Activated CD4-positive, alpha-beta T cell treated with anti-CD3 and anti-CD28 coated beads, Interleukin-2, Interleukin-4, amounts not matched to agents 100 ng/mL and 50 ng/mL, durations not matched to agents 16 hours and 8 hours (primary cell): ENCODE measurements around the gene CIPC.

Experiments
- DNase-seq: peaks from one replicate; pipeline ENCODE4 v3.0.0-alpha.2; 2020; ENCODE audit warnings: low spot score

CIPC gene

GRCh38 chr14:77071938-77072388 lies 26.1 kb upstream of the CIPC start:
- DNase-seq, result no peak

- no peak for DNase-seq
Measured at GRCh38 chr14:77074969-77075368, 23.1 kb upstream of the CIPC start.

DNA sequence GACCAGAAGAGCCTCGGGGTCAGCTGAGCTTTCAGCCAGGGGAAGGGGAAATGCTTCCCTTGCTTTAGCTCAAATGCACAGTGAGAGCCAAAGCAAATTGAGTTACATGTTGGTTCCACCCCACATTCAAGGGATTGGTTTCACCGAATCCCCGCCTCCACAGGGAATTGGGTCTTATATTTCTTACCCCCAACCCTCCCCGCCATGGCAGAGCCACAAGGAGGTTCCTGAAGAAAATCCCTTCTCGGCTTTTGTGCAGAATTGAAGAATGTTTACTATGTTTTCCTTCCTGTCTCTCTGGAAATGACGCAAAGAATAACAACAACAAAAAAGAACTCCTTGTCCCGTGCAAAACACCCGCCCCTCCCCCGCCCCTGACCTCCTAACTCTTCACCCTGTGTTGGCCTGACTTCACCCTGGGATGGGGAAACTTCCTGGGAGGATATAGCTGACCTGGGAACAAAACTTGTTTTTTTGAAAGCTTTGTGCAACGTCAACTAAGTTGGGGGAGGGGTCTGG lies 21.9 kb upstream of the CIPC start:
- DNase-seq, result no peak

DNA sequence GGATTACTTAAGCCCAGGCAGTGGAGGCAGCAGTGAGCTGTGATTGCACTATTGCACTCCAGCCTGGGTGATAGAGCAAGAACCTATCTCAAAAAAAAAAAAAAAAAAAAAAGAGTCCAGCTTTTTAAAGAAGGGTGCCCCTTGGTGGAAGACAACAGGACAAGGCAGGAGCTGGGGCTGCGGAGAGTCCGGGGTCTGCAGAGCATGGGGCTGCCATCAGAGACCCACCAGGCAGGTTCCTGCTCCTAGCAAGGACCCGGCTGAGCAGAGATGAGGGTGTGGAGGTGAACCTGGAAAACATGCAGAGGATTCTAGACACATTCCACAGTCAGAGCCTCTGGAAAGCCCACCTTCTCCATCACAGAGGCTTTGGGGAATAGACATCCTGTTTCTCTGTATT lies 21.0 kb upstream of the CIPC start:
- DNase-seq, result no peak

DNA sequence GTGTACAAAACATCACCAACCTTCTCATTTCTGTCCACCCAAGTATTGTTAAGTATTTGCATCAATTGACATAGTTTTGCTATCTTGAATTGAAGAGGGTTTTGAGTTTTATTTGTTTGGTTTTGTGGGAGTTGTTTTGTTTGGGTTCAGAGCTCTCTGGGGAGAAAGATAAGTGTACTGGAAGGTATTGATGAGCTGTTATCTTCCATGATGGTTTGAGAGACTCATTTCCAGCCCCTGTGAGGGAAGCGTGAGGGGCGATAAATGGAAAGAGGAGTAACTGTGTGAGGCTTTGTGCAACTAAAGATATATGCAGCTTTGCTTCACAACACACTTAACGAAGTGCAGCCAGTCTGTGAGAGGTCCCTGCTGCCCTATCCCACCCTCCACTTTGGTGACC lies 15.7 kb upstream of the CIPC start:
- no peak for DNase-seq

DNA sequence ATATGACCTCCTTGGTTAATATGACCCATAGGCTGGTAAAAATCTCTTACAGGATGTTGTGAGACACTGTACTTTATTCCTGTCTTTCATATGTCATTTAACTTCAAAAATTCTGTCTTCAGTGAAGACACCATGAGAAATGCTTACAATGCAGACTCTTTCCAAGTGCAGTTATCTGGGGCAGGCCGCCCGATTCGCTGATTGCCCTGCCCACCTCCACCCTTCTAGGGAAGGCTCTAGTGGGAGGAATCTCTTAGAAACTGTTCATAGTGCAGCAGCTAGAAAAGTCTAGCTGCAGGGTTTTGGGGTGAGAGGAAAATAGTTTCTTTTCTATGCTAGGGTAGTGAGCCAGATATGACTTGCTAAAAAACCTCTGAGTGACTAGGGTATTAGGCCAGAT lies 15.0 kb upstream of the CIPC start:
- DNase-seq, result no peak

DNA sequence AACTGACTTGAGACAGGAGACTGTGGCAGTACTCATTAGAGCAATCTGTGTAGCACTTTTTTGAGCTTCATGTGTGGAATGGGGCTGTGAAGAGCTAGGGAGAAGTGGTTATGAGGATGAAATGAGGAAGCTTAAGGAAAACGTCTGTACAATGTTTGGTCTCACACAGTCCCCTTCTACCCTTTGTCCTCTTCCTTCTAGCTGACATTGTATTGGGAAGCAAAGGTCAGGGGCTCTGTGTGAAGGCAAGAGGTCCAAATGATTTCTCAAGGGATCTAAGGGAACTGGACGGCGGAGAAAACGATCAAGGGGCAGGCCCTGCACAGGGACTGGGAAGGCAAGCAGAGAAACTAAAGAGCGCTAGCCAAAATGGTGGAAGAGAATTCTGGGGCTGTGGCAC lies 13.1 kb upstream of the CIPC start:
- no peak for DNase-seq

GRCh38 chr14:77085538-77085937 lies 12.5 kb upstream of the CIPC start:
- DNase-seq, result no peak

DNA sequence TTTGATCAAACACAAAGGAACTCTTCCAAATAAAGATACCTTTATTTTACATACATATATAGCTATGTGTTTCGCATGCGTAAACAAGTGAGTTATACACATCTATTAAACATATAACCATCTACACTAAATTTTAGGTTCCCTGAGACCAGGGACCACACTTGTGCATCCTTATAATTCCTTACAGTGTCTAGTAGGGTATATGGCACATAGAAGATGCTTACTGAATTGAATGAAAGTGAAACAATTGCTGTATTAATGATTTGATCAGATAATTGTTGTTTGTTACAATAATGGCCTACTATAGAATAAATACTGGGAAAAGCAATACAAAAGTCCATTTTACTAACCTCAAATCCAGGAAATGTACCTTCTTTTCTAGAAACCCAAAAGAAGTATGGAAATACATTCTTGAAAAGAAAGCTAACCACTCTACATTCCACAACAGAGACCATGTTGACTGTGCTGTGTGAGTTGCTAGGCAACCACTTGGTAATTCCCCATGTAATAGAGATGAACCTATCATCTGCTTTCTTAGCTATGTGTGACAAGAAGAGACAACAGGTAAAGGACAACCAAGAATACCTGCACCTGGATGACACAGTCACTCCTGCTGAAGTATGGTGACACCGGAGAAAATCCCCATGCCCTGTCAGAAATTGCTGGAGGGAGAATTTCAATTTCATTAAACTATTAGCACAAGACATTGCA lies 11.9 kb upstream of the CIPC start:
- no peak for DNase-seq

GRCh38 chr14:77086951-77087350 lies 11.1 kb upstream of the CIPC start:
- no peak for DNase-seq

GRCh38 chr14:77087631-77088030 lies 10.4 kb upstream of the CIPC start:
- DNase-seq, result no peak

DNA sequence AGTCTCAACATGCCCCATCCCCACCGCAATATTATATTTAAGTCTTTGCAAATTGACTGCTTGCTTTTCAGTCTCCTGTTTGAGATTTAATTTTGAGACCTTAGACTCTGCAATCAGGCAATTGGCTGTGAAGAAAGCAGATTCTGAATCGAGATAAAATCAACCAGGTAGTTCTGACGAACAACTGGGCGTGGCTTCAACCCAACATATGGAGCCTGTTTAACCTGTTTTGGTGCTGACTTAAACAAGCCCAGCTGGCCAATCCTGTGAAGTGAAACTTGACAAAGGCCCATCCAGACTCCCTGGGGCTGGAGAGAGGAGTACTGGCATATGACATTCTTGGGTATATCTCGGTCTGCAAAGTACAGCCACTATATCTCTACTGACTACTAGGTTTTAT lies 9.8 kb upstream of the CIPC start:
- DNase-seq, result no peak

DNA sequence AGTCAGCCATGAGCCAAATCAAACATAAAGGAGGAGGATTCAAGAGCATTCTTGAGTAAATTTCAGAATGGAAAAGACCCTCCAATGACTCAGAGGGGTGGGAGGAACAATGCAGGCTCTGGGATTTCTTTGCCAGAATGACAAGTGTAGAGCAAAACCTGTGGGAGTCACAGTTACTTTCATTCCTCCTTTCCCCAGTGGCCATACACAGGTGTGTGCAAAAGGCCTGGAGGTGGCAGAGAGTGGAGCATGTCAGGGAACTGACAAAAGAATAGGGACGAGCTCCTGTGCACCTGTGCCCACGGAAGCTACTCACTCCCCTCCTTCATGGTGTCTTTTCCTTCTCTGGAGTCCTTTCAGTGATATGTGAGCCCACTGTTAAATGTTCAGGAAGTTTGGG lies 9.4 kb upstream of the CIPC start:
- no peak for DNase-seq

DNA sequence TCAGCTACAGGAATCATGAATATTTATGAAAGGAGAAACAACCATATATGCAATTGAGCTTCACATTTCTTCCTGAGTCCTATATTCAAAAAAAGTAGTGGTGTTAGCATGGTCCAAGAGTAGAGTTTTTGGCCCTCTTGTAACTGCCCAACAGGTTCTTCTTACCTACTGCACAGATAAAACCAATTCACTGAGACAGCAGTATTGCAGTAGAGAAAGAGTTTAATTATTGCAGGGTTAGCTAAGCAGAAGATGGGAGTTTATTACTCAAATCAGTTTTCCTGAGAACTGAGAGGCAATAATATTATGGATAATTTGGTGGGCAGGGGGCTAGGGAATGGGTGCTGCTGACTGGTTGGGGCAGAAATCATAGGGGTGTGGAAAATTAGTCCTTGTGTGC lies 6.5 kb upstream of the CIPC start:
- no peak for DNase-seq

DNA sequence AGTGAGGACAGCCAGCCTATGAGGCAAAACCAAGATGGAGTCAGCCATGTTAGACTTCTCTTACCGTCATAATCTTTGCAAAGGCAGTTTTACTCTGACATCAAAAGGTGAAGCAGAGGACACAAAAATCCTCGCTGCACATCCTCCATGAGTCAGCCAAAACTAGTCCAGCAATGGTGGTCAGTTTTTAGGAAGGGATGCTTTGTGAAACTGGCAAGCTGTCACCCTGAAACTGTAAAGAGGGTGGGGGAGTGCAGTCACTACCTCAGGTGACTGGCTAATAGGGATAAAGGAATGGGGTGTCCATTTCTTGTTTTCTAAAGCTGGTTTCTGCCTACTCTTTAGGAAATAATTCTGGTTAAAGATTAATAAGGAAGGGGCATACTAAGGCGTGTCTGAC lies 5.4 kb upstream of the CIPC start:
- DNase-seq, result no peak

DNA sequence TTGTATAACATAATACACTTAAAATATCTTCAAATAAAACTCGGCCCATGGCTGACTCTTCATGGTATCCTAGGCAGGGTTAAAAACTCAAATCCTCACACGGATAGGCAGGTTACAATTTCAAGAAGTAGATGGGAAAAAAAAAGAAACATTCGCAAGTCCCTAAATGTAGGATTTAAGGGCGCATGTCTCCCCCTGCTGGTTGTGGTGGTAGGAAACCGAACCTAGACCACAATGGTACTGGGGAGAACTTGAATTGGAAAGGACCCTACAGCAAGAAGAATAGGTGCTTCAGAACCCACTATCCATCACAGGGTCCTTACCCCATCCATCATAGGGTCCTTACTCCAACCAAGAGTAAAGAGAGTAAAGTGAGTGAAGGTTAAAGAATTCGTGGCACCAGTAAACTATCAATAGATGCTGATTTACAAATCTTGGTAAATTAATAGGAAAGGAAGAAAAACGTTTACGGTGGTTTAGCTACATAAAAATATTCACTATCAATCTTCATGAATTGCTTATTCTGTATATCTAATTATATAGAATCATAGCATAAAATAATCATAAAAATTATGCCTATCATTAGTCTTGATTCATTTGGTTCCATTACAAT lies 3.3 kb upstream of the CIPC start:
- DNase-seq, result peak; percentile 75

- no peak for DNase-seq
Measured at GRCh38 chr14:77097006-77097699, 905 bp upstream of the CIPC start.

DNA sequence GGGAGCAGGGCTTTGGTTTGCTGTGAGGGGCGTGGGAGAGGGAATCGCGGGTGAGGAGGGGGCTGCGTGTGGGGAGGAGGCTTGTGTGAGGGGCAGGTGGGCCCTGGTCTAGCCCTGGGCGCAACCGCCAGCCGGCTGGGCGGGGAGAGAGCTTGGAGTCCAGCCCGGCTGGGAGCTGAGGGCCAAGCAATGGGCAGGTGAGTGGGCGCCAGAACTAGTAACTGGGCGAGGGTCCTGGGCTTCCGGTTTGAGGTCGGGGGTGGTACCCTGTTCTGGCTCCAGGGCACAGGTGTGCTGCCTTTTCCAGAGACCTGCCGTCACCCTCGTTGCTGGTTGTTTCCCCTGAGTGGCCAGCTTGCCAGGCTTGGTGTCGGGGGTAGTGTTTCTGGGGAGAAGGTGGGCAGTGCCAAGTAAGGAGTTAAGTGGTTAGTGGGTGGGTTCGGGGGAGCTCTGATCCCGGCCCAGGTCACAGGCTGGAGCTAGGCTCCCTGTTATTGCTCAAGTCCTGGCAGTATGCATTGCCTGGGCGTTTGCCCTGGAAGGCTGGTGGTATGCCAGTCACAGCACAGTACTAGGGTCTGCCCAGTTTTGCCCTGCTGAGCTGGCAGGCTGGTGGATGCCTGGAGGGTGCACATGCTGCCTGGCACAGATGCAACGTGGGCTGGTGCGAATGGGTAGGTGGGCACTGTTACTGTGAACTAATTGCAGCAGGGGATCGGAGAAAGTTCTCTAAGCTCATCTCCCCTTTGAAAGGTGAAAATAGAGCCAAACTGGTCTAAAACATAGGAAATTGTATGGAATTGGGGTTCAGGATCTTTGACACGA lies 683 bp downstream of the CIPC start:
- DNase-seq, result no peak

DNA sequence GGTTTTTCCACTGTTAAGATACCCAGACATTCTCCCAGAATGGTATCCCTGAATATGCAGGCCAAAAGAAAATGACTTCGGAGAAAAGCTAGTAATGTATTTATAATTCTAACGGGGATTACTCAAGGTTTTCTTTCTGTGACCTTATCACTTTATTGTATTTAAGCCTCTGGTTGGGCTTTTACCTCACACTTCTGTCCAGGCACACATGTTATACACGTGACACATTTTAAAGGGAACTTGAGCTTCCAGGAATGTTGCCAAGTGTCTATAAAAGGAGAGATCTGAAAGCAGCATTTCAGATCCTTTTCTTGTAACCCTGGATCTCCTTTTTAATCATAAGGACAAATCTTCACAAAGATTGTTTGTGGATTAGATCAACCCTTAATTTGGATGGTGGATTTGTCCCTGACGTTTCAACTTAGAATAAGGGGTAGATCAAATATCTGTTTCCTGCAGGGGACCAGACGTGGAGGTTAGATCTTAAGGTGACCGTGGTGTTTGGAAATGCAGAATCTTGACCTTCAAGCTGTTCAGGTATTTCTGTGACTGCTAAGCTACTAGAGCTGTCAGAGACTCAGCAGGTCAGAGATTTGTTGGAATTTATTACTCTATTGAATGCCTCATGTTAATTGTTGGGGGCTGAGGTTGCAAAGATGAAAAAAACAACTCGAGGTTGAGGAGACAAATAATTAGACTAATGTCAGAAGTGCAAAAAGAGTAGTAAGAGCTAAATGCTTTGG lies 1.5 kb downstream of the CIPC start:
- DNase-seq, result no peak

DNA sequence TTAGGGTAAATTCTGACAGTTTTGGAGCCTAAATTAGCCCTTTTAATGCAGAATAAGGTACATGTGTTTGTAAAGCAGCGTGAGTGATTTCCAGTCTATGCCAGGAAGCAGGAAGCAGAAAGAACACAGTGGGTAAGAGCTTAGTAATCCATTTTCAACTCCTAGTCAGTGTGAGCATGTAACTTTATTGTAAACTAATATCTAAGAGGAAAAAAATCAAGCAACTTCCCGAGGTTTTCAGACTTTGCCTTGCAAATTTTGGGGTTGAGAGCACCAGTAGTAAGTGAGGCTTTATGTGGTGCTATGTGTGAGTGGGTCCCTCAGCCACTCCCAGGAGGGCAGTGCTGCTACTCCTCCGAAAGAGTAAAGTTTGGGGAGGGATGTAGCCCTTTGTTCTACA lies 2.9 kb downstream of the CIPC start:
- no peak for DNase-seq

DNA sequence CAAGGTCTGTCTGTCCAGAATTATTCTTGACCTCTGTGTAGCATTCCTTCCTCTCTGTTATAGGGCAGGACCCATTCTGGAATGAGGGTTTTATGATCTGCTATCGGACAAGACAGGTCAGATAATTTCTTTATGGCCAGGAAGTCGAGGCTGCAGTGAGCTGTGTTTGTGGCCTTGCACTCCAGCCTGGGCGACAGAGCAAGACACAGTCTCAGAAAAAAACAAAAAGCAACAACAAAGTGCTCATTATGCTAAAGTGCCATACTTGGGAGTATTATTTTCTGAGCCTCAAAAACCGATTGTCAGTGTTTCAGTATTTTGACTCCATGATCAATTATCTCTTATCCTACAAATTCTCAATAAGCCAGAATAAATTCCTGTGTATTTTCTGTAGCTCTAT lies 4.1 kb downstream of the CIPC start:
- no peak for DNase-seq

DNA sequence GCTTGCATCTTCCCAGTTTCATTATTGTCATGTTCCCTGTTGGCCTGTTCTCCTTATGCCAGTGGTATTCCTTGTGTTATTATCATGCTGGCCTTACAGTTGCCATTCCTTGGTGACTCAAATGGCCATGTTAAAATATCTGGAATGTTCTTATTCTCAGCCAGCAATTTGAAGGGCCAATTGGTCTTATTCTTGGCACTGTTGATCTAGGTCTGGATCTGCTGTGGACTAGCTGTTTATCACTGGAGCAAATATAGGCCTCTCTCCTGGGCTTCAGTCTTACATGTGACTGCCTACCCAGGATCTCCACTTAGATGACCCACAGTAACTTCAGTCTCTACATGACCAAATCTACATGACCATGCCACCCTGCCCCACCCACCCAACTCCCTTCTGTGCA lies 5.4 kb downstream of the CIPC start:
- no peak for DNase-seq
